GM23248 (cell line): ENCODE measurements around the gene GNAS-AS1. TPM values are rescaled to one million over a fixed set of nuclear protein-coding genes. Genes with fewer than 3 reads are reported as not detected.

Experiments
- DNase-seq: peaks from one replicate; pipeline ENCODE4 v3.0.0-alpha.2; 2015
- H2AFZ ChIP-seq: fragments of 200-600 bp; sonication (generic); 2 replicates; pipeline ENCODE4 v1.6.1; 2016; ENCODE audit warnings: antibody characterized with exemption
- H3F3A ChIP-seq: fragments of 200-600 bp; sonication (generic); 2 replicates; pipeline ENCODE4 v1.6.1; 2016; ENCODE audit warnings: mild to moderate bottlenecking, antibody characterized with exemption, mixed run types; ENCODE audit not compliant: insufficient read depth
- H3K27ac ChIP-seq: fragments of 200-600 bp; sonication (generic); 2 replicates; pipeline ENCODE4 v1.5.1; 2016; ENCODE audit warnings: mild to moderate bottlenecking
- H3K27me3 ChIP-seq: fragments of 200-600 bp; sonication (generic); replicated peaks from 2 replicates; pipeline ENCODE4 v1.6.1; 2016; ENCODE audit warnings: mild to moderate bottlenecking; ENCODE audit not compliant: insufficient read depth
- H3K36me3 ChIP-seq: fragments of 200-600 bp; sonication (generic); 2 replicates; pipeline ENCODE4 v1.6.1; 2016; ENCODE audit warnings: low read depth, mild to moderate bottlenecking
- H3K4me1 ChIP-seq: fragments of 200-600 bp; sonication (generic); 2 replicates; pipeline ENCODE4 v1.6.1; 2016; ENCODE audit warnings: mild to moderate bottlenecking; ENCODE audit not compliant: insufficient read depth
- H3K4me2 ChIP-seq: fragments of 200-600 bp; sonication (generic); one replicate; pipeline ENCODE4 v1.6.1; 2016; ENCODE audit warnings: mild to moderate bottlenecking; ENCODE audit not compliant: unreplicated experiment
- H3K4me3 ChIP-seq: fragments of 200-600 bp; sonication (generic); 2 replicates; pipeline ENCODE4 v1.5.1; 2016; ENCODE audit warnings: mild to moderate bottlenecking
- H3K79me2 ChIP-seq: fragments of 200-600 bp; sonication (generic); 2 replicates; pipeline ENCODE4 v1.6.1; 2016; ENCODE audit warnings: mild to moderate bottlenecking; ENCODE audit not compliant: insufficient read depth
- H3K9ac ChIP-seq: fragments of 200-600 bp; sonication (generic); 2 replicates; pipeline ENCODE4 v1.6.1; 2016; ENCODE audit warnings: mild to moderate bottlenecking
- H3K9me2 ChIP-seq: fragments of 200-600 bp; sonication (generic); 2 replicates; pipeline ENCODE4 v1.6.1; 2016; ENCODE audit warnings: mixed run types, mild to moderate bottlenecking, moderate library complexity; ENCODE audit not compliant: insufficient read depth
- H3K9me3 ChIP-seq: fragments of 200-600 bp; sonication (generic); one replicate; pipeline ENCODE4 v1.6.1; 2017; ENCODE audit warnings: low read depth
- H4K20me1 ChIP-seq: fragments of 200-600 bp; sonication (generic); 2 replicates; pipeline ENCODE4 v1.6.0; 2016; ENCODE audit not compliant: insufficient read depth
- EZH2 ChIP-seq: fragments of 200-600 bp; sonication (generic); IDR thresholded peaks from 2 replicates; pipeline ENCODE4 v1.6.1; 2018; ENCODE audit warnings: antibody characterized with exemption, mild to moderate bottlenecking; ENCODE audit not compliant: insufficient read depth, poor library complexity, severe bottlenecking
- EZH2phosphoT487 ChIP-seq: fragments of 200-600 bp; sonication (generic); IDR thresholded peaks from 2 replicates; pipeline ENCODE4 v1.6.1; 2018; ENCODE audit warnings: antibody characterized with exemption, moderate library complexity, mild to moderate bottlenecking, low read depth; ENCODE audit not compliant: insufficient read depth
- WGBS, 2 experiments: methylation state at CpG; one replicate each; pipeline ENCODE4 v1.1.6; 2015 to 2017; ENCODE audit warnings: low lambda C conversion rate in 2 of 2, low coverage in 1 of 2; ENCODE audit errors: missing lambda C conversion rate in 2 of 2; 5-methylcytosine and 5-hydroxymethylcytosine counted together
- in situ Hi-C: fragments of 300-500 bp; cut with MboI; formaldehyde crosslinking; loops from 2 replicates; pipeline ENCODE4 v1.15.0; 2020
- polyA plus RNA-seq: library from polyadenylated mRNA; unstranded; fragments of >200 nt; fragmentation: Nextera tagmentation; extraction: Ambion mirVana; gene quantifications from 2 replicates; pipeline ENCODE4 v1.2.1, GENCODE V29; 2016
- total RNA-seq: library from RNA; depleted of rRNA; stranded (reverse); fragments of >200 nt; shearing (Covaris generic); gene quantifications from 2 replicates; pipeline ENCODE4 v1.2.3, GENCODE V29; 2014

GNAS-AS1 gene
- total and polyA plus RNA-seq, 2 experiments from 2014 or later = 0.97 to 1.0 TPM

- Histone ChIP-seq H3K9me3 (no peaks in the 10 kb centered on the region), H3K27ac (no peak overlapping the region), H3K9ac (no peak overlapping the region), H3K4me2 (no peak overlapping the region), H3K4me3 (no peak overlapping the region), H3K79me2 (no peaks in the 10 kb centered on the region), H2AFZ (no peak overlapping the region), H3F3A (no peaks in the 10 kb centered on the region), H3K4me1 (0 out of 2 replicates have a peak, but pooled peaks cover 3% of the 10 kb centered on the region), H3K36me3 (no peaks in the 10 kb centered on the region), H3K9me2 (no peaks in the 10 kb centered on the region), H3K27me3 (no peaks in the 10 kb centered on the region), H4K20me1 (no peaks in the 10 kb centered on the region)
- TF ChIP-seq EZH2 (no peak), EZH2phosphoT487 (no peak)
- in situ Hi-C loops = loop anchor here (10.0 kb wide), 1 partner anchor 337 kb away; no protein-coding TSS in a partner anchor
- WGBS, 2 experiments = 90 to 91% methylated on average over 4 of the region's 4 CpGs
- DNase-seq = no peak
Measured at GRCh38 chr20:58877976-58878360, 27.3 kb upstream of the GNAS-AS1 start.

- Histone ChIP-seq H4K20me1 (no peaks in the 10 kb centered on the region), H3K9me2 (no peaks in the 10 kb centered on the region), H3K27ac (no peak overlapping the region), H3F3A (no peaks in the 10 kb centered on the region), H3K4me1 (no peaks in the 10 kb centered on the region), H3K9me3 (no peaks in the 10 kb centered on the region), H3K4me3 (no peak overlapping the region), H3K27me3 (no peaks in the 10 kb centered on the region), H2AFZ (no peak overlapping the region), H3K36me3 (no peaks in the 10 kb centered on the region), H3K9ac (no peak overlapping the region), H3K79me2 (no peaks in the 10 kb centered on the region), H3K4me2 (no peak overlapping the region)
- TF ChIP-seq EZH2phosphoT487 (no peak), EZH2 (no peak)
- in situ Hi-C loops = loop anchor here (10.0 kb wide), 1 partner anchor 337 kb away; no protein-coding TSS in a partner anchor
- no peak for DNase-seq
- WGBS, 2 experiments = 66 to 73% methylated on average over 11 of the region's 11 CpGs
Measured at GRCh38 chr20:58877050-58877975, 26.6 kb upstream of the GNAS-AS1 start.

DNA sequence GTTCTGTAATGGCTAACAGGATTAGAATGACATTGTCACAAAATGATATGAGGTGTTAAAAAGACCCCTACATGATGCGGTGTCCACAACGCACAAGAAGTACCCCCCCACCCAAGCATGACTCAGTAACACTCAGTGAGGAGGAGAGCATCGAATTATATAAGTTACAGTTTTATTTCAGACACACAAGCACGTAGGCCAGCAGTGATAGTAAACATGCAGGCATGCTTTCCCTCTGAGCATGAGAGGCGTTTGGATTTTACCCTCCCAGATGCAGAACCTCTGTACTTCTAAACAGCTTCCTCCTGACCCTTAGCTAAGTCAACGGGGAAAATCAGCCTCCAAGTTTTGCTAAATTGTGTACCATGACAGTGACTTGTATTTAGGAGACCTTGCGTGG lies 25.7 kb upstream of the GNAS-AS1 start:
- no peaks in the 10 kb centered on the region for H3K27me3 ChIP-seq
- H3K36me3 ChIP-seq = no peaks in the 10 kb centered on the region
- WGBS, 2 experiments = 69 to 70% methylated on average over 7 of the region's 7 CpGs
- H2AFZ ChIP-seq = no peak overlapping the region
- TF ChIP-seq EZH2phosphoT487 (no peak), EZH2 (no peak)
- H3K9ac ChIP-seq = no peak overlapping the region
- H3K4me1 ChIP-seq = no peaks in the 10 kb centered on the region
- no peak for DNase-seq
- no peak overlapping the region for H3K4me2 ChIP-seq
- H4K20me1 ChIP-seq = no peaks in the 10 kb centered on the region
- no peak overlapping the region for H3K4me3 ChIP-seq
- no peaks in the 10 kb centered on the region for H3K9me2 ChIP-seq
- H3K27ac ChIP-seq = no peak overlapping the region
- no peaks in the 10 kb centered on the region for H3F3A ChIP-seq
- no peaks in the 10 kb centered on the region for H3K79me2 ChIP-seq
- in situ Hi-C loops = loop anchor here (10.0 kb wide), 1 partner anchor 338 kb away; no protein-coding TSS in a partner anchor
- no peaks in the 10 kb centered on the region for H3K9me3 ChIP-seq

- in situ Hi-C loops = loop anchor here (10.0 kb wide), 1 partner anchor 339 kb away; no protein-coding TSS in a partner anchor
- H3K27ac ChIP-seq = no peak overlapping the region
Measured at GRCh38 chr20:58875541-58876134, 24.9 kb upstream of the GNAS-AS1 start.

More at GRCh38 chr20:58875541-58876134, 24.9 kb upstream of the GNAS-AS1 start:
- no peaks in the 10 kb centered on the region for H3K79me2 ChIP-seq
- no peaks in the 10 kb centered on the region for H4K20me1 ChIP-seq
- H3F3A ChIP-seq = no peaks in the 10 kb centered on the region
- no peak overlapping the region for H3K9ac ChIP-seq
- no peaks in the 10 kb centered on the region for H3K36me3 ChIP-seq
- H3K4me1 ChIP-seq = no peaks in the 10 kb centered on the region
- no peaks in the 10 kb centered on the region for H3K27me3 ChIP-seq
- H3K9me3 ChIP-seq = no peaks in the 10 kb centered on the region
- WGBS, 2 experiments = 61 to 66% methylated on average over 12 of the region's 12 CpGs
- no peak overlapping the region; the same call in 1 of the 2 replicates for H2AFZ ChIP-seq
- H3K4me3 ChIP-seq = no peak overlapping the region
- TF ChIP-seq EZH2phosphoT487 (no peak), EZH2 (no peak)
- DNase-seq = peak; percentile 59
- H3K4me2 ChIP-seq = no peak overlapping the region
- H3K9me2 ChIP-seq = no peaks in the 10 kb centered on the region
